UCSD-AML1 (cell line): ENCODE results near the gene EBF3.
A peak's percentile ranks its signal among the peaks of the same experiment; 100 is the strongest.

ENCODE experiments used
- DNase-seq: peaks from one replicate; lab custom pipeline; 2025; ENCODE audit not compliant: unreplicated experiment; lab: John Stamatoyannopoulos, UW

The EBF3 gene

GRCh38 chr10:129960481-129961156 lies 3.5 kb downstream of the EBF3 start:
- DNase-seq: no peak

DNA sequence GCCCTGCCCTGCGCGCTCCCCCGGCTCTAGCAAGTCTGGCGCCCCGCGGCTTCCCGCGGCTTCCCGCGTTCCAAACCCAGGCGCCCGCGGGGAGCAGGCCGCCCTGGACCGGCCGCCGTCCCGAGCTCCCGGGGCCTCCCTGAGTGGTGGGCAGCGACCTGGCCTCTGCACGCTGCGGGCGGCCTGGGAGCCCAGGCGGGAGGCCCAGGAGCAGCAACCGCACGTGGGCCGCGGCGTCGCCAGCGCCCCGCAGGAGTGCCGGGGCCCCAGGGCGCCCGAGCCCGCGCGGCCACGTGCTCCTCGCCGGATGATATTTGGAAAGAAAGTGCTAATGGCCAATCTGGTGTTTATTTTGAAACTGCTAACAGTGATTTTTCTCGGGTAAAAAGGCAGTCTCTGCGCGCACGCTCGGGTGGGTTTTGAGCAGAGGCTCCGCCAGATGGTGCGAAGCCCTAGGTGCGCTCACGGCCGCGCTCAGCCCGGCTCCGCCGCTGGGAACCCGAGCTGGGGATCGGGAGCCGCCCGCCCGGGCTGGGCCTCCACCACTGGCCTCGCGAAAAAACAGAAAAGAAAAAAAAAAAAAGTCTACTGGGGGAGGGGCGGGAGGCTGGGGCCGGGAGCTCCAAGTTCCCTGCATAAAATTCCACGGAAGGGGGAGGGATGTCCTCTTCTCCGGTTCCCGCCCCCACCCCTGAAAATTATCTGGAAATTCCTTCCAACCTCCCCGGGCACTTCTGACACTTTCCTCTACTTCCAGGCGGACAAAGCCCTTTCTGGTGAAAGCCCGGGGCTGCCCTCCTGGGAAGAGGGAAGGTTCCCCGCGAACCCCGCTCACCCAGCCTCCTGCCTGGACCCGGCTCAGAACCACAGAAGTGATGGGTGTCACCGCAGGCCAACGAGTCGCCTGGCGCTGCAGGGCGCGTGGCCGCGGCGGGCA lies 4.3 kb downstream of the EBF3 start:
- no peak for DNase-seq

DNA sequence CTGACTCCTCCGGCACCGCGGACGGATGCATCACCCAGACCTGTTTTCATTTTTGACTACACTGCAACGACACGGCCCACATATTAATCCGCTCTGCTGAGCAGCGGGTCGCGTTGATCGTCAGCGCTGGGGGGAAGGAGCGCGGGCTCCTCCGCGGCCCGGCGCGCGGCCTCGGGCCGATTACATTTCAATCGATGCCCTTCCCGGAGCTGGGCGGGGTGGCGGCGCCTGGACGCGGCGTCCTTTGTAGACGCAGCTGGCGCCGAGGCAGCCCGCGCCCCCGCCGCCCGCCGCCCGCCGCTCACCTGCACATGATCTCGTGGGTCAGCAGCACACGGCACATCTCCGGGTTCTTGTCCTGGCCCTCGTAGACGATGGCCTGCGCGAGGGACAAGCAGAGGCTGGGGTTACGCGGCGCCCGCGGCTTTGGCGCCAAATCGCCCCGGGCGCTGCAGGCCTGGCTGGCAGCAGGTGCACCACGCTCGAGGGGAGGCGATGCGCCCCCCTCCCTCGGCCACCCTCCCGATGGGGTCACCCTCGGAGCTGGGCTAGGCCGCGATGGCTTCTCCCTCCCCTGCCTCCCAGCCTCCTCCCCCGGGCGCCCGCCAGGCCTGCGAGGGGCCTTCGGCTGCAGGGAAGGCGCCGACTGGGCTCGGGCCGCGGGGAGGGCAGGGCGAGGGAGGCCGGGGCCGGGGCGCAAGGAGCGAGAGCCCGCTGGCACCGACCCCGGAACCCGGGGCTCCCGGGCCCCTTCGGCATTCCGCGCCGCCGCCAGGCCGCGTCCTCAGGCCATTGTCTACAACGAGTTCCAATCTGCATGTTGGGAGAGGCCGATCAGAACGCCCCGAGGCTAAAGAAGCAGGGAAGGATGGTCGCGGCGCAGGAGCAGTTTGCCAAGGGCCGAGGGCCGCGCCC lies 5.2 kb downstream of the EBF3 start:
- DNase-seq: no peak

DNA sequence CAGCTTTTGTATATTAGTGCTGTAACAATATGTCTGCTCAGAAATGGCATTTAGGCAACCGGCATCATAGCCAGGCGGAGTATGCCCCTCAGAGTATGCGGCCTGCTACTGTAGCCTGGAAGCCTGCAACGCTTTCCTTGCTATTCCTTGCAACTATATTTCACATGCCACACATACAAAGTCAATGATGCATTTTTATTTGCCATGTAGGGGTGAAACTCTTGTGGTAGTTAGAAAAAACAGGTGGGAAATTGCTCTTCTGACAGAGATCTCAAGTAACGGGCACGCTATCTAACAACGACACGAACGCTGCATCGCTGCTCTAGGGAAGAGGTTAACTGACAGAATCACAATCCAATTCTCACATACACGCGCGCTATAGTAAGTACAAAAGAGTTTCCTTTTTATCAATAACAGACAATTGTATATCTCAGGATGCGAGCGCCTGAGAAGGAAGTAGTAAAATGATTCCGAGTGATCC lies 5.9 kb downstream of the EBF3 start:
- no peak for DNase-seq

- no peak for DNase-seq
Measured at GRCh38 chr10:129956876-129957673, 7.0 kb downstream of the EBF3 start.

DNA sequence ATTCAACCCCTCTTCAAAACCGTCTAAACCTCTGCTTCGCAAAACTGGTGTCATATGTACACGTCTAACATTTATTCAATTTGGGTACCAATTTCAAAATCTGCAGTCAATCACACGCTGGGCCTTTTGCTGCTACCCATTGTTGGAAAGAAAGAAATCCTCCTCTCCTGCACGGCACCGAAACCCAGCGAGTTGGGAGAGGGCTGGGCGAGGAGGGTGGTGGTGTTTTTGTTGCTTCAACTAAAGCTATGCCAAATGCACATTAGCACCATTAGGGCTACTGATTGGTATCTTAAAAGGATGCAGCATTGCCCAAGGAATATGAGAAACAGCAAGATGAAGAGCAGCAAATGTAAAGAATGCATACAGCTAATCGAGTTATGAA lies 7.8 kb downstream of the EBF3 start:
- DNase-seq: no peak

- no peak for DNase-seq
Measured at GRCh38 chr10:129955601-129956285, 8.3 kb downstream of the EBF3 start.

DNA sequence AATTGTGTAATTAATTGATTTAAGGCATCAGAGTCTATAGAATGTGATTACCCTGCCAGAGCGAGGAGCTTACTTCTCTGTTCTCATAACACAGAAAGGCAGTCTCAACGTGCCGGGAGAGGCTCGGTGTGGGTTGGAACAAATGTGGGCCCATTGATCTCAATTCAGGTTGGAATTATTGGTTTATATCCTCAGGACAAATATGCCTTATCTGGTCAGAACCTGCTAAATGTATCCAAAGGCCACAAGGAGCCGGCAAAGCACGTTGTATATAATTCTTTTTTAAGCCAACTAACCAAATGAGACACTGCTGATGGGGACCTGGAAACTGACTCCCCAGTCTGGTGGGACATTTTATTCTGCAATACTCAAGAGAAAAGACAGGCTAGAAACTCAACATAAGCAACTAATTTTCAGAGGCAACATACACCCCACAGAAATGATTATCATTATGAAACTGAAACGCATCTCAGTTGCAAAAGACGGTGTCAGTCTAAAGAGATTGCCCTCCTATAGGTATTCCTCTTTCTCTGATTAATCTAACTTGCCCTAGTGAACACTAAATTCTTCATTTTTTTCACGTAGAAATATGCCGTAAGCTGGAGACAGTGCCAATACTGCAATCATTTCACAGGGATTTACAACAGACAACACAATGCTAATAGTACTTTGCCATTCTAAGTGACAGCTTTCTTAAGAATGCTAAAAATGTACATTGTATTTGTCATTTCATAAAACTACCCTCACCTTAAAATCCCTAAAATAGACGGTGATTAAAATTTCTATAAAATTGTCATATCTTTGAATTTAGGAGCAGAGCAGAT lies 9.4 kb downstream of the EBF3 start:
- DNase-seq: no peak

- DNase-seq: no peak
Measured at GRCh38 chr10:129953119-129954051, 10.7 kb downstream of the EBF3 start.

- DNase-seq: no peak
Measured at GRCh38 chr10:129952378-129953118, 11.5 kb downstream of the EBF3 start.

GRCh38 chr10:129951970-129952265 lies 12.2 kb downstream of the EBF3 start:
- no peak for DNase-seq

- no peak for DNase-seq
Measured at GRCh38 chr10:129951101-129951969, 12.7 kb downstream of the EBF3 start.

DNA sequence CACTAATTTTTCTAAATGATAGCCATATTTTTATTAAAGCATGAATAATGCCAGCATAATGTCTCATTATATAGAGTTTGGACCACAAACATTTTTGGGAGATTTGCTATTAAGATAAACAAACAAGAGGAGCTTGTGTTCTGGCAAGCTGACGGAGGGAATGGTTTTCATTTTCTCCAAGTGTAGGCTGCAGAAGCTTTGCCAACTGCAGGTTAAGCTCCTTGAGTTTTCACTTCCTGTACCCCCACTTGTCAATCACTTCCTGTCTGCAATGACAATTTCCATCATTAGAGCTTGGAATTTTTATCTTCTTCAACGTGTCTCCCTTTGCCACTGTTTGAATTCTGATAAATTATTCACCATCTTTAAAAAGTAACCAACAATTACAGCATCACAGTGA lies 13.4 kb downstream of the EBF3 start:
- DNase-seq: no peak

DNA sequence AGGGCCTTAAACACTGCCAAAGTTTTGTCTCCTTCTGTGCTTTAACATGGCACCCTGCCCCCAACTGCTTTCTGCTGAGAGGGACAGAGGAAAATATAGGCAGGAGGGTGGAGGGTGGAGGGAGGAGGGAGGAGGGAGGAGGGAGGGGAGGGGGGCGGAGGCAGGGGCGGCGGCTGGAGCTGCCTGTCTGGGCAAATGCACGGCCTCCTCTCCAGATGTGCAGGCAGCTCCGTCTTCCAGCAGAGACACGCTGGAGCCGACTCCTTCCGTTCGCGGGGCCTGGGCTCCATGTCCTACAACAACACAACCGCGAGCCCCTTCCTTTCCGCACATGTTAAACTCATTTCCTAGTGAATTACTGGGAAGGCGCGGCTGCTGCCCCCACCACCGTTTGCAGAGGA lies 14.2 kb downstream of the EBF3 start:
- peak; percentile 78 for DNase-seq

GRCh38 chr10:129949411-129949810 lies 14.7 kb downstream of the EBF3 start:
- no peak for DNase-seq

DNA sequence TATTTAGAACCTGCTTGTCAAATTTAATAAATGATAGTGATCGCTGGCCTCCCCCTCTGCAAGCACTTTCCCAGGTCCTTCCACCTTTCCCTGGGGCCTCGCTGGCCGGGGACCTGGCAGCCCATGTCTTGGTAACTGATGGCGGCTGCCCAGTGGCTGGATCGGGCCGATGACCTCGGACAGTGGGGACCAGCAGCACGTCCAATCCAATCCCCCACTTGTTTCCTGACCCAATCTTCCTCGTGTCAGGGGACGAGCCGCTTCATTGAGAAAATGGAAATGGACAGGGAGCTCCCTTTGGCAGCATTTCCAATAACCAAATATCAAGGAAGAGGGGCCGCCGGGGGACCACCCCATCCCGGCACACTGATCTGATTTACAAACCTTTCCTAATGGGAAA lies 17.2 kb downstream of the EBF3 start:
- DNase-seq: no peak
